ENCODE measurements around the gene KIF22.

KIF22 gene

DNA sequence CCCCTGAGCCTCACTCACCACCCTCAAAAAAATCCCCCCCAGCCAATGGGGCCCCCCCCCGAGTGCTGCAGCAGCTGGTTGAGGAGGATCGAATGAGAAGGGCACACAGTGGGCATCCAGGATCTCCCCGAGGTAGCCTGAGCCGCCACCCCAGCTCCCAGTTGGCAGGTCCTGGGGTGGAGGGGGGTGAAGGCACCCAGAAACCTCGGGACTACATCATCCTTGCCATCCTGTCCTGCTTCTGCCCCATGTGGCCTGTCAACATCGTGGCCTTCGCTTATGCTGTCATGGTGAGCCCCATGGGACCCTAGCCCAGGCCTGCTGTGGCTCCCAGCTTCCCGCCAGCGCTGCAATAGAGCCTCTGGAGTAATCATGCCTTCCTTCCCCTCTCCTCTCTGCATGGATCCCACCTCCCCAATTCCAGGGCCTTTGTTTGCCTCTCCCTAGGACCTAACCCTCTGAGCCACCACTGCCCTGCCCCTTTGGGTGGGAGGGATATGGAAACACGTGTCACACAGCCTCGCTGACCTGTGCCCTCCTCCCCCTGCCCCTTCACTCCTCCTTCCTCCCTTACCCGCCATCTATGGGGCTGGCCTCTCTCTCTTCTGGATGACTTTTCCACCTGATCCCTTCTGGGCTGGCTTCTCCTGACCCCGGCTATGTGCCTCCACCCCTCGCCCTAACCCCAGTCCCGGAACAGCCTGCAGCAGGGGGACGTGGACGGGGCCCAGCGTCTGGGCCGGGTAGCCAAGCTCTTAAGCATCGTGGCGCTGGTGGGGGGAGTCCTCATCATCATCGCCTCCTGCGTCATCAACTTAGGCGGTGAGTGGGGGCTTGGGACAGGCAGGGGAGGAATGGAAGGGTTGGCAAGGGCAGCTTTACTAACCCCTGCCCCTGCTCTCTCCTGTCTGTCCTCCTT lies 23.4 kb downstream of the KIF22 start:
- FAIRE-seq (no peak), DNase-seq (ENCODE audit: insufficient read length) (no peak)
- TF ChIP-seq POLR2AphosphoS5 (IDR thresholded peaks at IDR 0.05; ENCODE audit: low read depth, low read length) (no peak), POLR2A (IDR thresholded peaks at IDR 0.05; ENCODE audit: low read depth, low read length) (no peak)

GRCh38 chr16:29814592-29814991 lies 24.0 kb downstream of the KIF22 start:
- TF ChIP-seq POLR2AphosphoS5 (IDR thresholded peaks at IDR 0.05; ENCODE audit: low read depth, low read length) (no peak), TAF1 (IDR thresholded peaks at IDR 0.05; ENCODE audit: borderline replicate concordance, low read depth, low read length) (no peak), POLR2A (IDR thresholded peaks at IDR 0.05; ENCODE audit: low read depth, low read length) (no peak)
- DNase-seq (ENCODE audit: insufficient read length) (no peak), FAIRE-seq (no peak)

DNA sequence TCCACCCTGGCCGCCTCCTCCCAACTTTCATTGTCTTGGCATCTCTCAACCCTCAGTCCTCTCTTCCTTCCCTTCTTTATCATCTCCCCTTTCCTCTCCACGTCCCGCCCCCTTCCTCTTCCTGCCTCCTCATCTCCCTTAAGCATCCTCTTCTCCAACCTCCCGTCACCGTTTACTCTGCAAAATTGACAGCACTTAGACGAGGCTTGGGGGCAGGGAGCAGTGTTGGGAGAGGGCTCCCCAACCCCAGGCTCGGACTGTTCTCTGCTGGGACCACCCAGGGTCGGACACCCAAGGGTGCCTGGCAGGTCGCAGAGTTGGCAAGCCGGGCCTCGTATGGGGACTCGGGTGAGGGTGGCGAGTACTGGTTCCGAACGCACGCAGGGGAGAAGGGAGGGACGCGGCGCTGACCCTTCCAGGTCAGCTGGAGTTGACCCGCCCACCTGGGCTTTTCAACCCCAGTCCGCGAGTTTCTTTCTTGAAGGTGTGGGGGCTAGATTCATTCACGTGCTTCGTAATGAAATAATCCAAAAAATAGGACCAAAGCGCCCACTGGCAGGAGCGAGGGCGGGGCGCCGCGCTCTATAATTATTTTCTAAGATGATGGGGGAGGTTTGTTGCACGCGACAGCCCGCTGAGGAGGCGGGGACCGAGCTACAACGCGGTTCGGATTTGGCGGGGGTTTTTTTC lies 24.6 kb downstream of the KIF22 start:
- FAIRE-seq (no peak), DNase-seq (ENCODE audit: insufficient read length) (no peak)
- TF ChIP-seq TAF1 (IDR thresholded peaks at IDR 0.05; ENCODE audit: borderline replicate concordance, low read depth, low read length) (no peak), POLR2A (IDR thresholded peaks at IDR 0.05; ENCODE audit: low read depth, low read length) (no peak), POLR2AphosphoS5 (IDR thresholded peaks at IDR 0.05; ENCODE audit: low read depth, low read length) (no peak)

GRCh38 chr16:29815793-29816693 lies 25.5 kb downstream of the KIF22 start, which contains the start of gene PAGR1:
PAGR1 (plus strand) TSS chr16:29816152; CDS start chr16:29816526, 374 bp downstream.
- FAIRE-seq (peak; percentile 98), DNase-seq (ENCODE audit: insufficient read length) (peak; percentile 96)
- TF ChIP-seq POLR2A (IDR thresholded peaks at IDR 0.05; ENCODE audit: low read depth, low read length), result peak; percentile 83
- TF ChIP-seq TAF1 (IDR thresholded peaks at IDR 0.05; ENCODE audit: borderline replicate concordance, low read depth, low read length), result peak; percentile 62; the same call in 1 of the 2 replicates
- TF ChIP-seq POLR2AphosphoS5 (IDR thresholded peaks at IDR 0.05; ENCODE audit: low read depth, low read length), result peak; percentile 86

DNA sequence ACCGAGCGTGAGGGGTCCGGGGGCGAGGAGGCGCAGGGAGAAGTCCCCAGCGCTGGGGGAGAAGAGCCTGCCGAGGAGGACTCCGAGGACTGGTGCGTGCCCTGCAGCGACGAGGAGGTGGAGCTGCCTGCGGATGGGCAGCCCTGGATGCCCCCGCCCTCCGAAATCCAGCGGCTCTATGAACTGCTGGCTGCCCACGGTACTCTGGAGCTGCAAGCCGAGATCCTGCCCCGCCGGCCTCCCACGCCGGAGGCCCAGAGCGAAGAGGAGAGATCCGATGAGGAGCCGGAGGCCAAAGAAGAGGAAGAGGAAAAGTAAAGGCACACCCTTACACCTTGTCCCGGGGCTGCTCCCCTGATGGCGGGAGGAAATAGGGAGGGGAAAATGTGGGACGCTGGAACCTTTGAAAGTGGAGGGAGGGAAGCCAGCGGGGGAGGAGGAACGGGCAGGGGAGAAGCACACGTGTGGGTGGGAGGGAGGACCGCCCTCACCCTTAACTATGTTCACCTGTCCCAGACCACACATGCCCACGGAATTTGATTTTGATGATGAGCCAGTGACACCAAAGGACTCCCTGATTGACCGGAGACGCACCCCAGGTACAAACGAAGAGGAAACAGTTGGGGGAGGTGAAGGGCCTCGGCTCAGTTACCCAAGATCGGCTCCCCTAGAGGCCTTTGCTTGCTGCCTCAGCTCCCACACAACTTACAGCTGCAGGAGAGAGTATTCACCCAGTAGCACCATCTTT lies 26.3 kb downstream of the KIF22 start:
- peak; percentile 62 for DNase-seq (ENCODE audit: insufficient read length)

DNA sequence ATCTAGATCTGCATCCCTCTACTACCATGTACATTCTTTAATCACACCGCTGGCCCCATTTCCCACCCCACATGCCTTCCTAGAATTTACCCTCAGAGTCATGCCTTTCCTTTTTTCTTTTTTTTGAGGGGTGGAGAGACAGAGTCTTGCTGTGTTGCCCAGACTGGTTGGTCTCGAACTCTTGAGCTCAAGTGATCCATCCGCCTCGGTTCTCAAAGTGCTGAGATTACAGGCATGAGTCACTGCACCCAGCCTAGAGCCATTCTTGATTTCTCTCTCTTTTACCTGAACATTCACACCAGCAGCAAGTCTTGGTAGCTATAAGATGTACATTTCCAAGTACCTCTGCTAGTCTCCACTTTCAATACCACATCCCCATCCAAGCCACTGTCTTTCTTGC lies 27.5 kb downstream of the KIF22 start:
- TF ChIP-seq POLR2A (IDR thresholded peaks at IDR 0.05; ENCODE audit: low read depth, low read length), result no peak
- TF ChIP-seq POLR2AphosphoS5 (IDR thresholded peaks at IDR 0.05; ENCODE audit: low read depth, low read length), result no peak
- TF ChIP-seq TAF1 (IDR thresholded peaks at IDR 0.05; ENCODE audit: borderline replicate concordance, low read depth, low read length), result no peak
- DNase-seq (ENCODE audit: insufficient read length), result no peak
- FAIRE-seq, result no peak

More for the DNA sequence above, 26.3 kb downstream of the KIF22 start:
- TF ChIP-seq TAF1 (IDR thresholded peaks at IDR 0.05; ENCODE audit: borderline replicate concordance, low read depth, low read length) (no peak), POLR2A (IDR thresholded peaks at IDR 0.05; ENCODE audit: low read depth, low read length) (no peak), POLR2AphosphoS5 (IDR thresholded peaks at IDR 0.05; ENCODE audit: low read depth, low read length) (no peak)
- peak; percentile 67 for FAIRE-seq

DNA sequence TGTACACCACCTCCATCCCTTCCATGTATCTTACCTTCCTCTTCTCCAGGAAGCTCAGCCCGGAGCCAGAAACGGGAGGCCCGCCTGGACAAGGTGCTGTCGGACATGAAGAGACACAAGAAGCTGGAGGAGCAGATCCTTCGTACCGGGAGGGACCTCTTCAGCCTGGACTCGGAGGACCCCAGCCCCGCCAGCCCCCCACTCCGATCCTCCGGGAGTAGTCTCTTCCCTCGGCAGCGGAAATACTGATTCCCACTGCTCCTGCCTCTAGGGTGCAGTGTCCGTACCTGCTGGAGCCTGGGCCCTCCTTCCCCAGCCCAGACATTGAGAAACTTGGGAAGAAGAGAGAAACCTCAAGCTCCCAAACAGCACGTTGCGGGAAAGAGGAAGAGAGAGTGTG lies 29.0 kb downstream of the KIF22 start:
- FAIRE-seq, result no peak
- no peak for DNase-seq (ENCODE audit: insufficient read length)
- TF ChIP-seq TAF1 (IDR thresholded peaks at IDR 0.05; ENCODE audit: borderline replicate concordance, low read depth, low read length) (no peak), POLR2A (IDR thresholded peaks at IDR 0.05; ENCODE audit: low read depth, low read length) (no peak), POLR2AphosphoS5 (IDR thresholded peaks at IDR 0.05; ENCODE audit: low read depth, low read length) (no peak)

DNA sequence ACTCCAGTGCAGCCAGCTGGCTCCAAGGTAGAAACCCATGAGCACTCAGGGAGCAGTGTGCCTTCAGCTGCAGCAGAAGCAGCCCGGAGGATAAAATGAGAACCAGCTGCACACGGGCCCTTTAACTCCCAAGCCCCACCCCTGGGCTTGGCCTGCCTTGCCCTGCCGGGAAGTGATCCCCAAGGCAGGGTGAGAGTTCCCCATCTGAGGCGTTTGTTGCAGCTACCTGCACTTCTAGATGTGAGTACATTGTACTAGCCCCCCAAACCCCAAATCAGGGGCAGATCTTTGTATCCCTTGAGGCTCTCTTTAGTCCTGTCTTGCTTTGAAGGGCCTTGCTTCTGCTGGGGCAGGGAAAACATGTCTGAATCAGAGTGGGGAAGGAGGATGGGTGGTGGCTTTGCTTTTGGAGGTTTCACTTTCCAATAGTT lies 29.7 kb downstream of the KIF22 start, which contains the start of gene MVP:
TSS of gene MVP (plus strand) at position 192 of the 431 bp plus-strand sequence. CDS start 10,088 bp downstream, outside the sequence.
- DNase-seq (ENCODE audit: insufficient read length), result peak; percentile 73
- FAIRE-seq, result peak; percentile 78
- TF ChIP-seq POLR2A (IDR thresholded peaks at IDR 0.05; ENCODE audit: low read depth, low read length) (peak; percentile 53; the same call in 1 of the 2 replicates), TAF1 (IDR thresholded peaks at IDR 0.05; ENCODE audit: borderline replicate concordance, low read depth, low read length) (0 out of 2 replicates have a peak, but pooled peaks have one; percentile 39), POLR2AphosphoS5 (IDR thresholded peaks at IDR 0.05; ENCODE audit: low read depth, low read length) (peak; percentile 55; the same call in 1 of the 2 replicates)

- peak; percentile 70 for FAIRE-seq
- TF ChIP-seq POLR2AphosphoS5 (IDR thresholded peaks at IDR 0.05; ENCODE audit: low read depth, low read length) (peak; percentile 66; the same call in 1 of the 2 replicates), POLR2A (IDR thresholded peaks at IDR 0.05; ENCODE audit: low read depth, low read length) (peak; percentile 72; the same call in 1 of the 2 replicates), TAF1 (IDR thresholded peaks at IDR 0.05; ENCODE audit: borderline replicate concordance, low read depth, low read length) (0 out of 2 replicates have a peak, but pooled peaks have one; percentile 56)
- DNase-seq (ENCODE audit: insufficient read length), result peak; percentile 64
These were observed 30.4 kb downstream of the KIF22 start for GRCh38 chr16:29820730-29821642.

All from GM12892 (cell line).